Measurements from ENCODE around the gene TCEANC.
"Not testable (repeated sequence)": the region's sequence is repeated elsewhere in the genome, so short reads cannot be mapped to it uniquely, and the experiment has no call there.

The TCEANC gene, protein sequence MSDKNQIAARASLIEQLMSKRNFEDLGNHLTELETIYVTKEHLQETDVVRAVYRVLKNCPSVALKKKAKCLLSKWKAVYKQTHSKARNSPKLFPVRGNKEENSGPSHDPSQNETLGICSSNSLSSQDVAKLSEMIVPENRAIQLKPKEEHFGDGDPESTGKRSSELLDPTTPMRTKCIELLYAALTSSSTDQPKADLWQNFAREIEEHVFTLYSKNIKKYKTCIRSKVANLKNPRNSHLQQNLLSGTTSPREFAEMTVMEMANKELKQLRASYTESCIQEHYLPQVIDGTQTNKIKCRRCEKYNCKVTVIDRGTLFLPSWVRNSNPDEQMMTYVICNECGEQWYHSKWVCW

DNA sequence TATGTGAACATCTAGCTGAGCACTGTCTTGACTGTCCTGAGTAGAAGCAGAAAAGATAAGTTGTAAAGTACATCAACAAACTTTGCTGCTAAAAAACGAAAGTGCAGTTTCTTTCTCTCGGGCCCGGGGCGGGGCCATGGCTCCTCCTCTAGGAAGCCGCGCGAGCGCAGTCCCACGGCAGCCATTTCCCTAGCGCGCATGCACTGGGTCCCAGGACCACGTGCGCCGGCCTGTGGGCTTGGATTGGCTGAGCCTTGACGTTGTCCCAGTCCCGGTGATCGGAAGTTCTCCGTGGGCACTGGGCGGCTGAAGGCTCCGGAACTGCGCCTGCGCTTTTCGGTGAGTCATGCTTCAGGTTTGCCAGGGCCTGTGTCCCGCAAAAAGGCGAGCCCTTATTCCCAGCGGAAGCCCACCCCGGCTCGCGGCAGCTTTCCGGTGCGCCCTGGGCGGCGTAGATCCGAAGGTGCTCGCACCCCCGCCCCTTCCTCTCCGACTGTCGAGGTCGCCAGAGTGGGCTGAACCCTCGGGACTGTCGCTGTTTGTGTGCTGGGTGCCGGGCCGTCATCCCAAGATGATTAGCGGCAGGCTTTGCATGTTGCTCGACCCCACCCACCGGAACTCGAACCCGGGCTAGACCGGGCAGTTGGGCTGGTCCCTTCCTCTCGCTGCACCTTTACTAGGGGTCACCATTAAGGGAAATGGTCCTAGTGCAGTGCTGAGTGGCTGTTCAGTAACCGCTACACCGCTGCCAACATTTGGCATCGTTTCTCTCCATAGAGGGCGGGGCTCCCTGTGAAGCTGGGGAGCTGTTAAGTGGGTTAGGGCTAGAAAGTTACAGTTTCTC, at the start of gene TCEANC:
Gene TCEANC (plus strand): TSS at position 292 of the 844 bp plus-strand sequence. CDS start 9,368 bp downstream, outside the sequence.
- DNase-seq (ENCODE audit: low read depth) = peak; percentile 98

DNA sequence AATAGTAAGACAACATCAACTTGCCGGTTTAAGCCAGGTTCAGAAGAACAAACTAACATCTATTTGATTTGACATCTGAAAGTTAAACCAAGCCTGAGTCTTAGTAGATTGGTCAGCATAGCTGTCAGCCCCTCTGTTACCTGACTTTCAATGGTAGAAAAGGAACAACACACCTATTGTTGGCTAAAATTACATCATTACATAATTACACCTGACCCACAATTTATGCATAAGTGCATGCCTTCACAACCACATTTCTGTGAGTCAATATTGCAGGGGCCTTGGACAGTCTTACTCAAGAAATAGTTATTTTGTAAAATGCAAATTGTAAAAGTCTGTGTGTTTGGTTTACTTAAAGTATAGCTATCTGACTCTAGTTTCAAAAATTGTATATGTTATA, 47.3 kb upstream of the TCEANC start:
- DNase-seq (ENCODE audit: low read depth) = no peak

DNA sequence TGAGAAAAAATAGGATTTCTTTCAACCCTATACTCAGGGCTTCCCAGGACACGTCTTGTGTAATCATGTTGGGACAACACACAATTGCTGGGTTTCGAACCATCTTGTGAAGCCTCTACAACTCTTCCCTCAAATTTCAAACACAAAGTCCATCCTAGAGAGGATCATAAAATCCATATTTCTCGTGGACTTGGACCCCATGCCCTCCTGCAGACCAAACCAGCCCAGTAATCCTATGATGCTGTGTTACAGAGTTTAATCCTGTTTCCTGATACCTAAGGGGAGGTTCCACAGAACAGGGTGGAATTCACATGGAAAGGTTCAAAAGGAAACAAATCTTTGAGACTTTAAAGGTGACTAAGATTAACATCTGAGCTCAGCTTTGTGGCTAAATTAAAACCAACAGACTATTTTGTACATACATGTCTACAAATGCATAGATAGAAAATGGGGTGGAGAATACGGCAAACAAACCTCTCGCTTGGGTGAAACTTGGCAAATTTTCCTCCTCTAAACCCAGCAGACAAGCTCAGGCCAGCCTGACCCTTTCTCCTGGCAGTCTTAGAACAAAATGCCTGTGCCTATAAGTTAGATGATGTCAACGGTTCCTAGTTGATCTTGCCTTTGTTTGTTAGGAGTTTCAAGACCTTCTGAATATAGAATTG, 45.5 kb upstream of the TCEANC start:
- no peak for DNase-seq (ENCODE audit: low read depth)

DNA sequence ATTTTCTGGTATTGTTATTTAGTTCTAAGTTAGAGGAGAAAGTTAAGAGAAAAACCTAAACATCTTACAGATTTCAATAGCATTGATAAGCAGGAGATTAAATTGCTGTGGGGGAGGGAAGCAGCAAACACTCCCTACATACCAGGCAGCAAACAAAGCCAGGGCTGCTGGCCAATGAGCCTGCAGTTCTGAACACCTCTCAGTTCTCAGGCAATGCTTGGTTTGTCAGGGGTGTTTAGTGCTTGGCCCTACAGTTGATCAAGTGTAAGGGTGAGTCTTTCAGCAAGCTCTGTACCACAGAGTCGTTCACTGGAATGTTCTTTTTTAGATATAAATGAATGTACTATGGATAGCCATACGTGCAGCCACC, 45.0 kb upstream of the TCEANC start:
- no peak for DNase-seq (ENCODE audit: low read depth)

DNA sequence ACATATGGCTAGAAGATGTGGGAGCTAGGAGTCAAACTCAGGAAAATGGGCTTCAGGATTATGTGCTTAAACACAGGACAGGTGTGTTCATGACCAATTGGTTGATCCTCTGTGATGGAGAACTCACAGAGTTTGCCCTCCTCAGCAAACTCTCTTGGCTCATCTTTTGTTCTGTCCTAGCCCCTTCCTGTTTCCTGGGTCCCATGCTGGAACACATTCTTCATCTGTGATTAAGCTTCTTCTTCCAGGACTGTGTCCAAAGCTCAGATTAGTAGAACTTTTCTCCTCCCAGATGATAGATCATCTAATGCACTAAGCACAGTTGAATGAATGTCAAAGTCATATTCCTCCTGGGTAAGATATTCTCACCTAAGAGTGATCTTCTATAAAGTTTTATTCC, 38.8 kb upstream of the TCEANC start:
- DNase-seq (ENCODE audit: low read depth) = no peak

DNA sequence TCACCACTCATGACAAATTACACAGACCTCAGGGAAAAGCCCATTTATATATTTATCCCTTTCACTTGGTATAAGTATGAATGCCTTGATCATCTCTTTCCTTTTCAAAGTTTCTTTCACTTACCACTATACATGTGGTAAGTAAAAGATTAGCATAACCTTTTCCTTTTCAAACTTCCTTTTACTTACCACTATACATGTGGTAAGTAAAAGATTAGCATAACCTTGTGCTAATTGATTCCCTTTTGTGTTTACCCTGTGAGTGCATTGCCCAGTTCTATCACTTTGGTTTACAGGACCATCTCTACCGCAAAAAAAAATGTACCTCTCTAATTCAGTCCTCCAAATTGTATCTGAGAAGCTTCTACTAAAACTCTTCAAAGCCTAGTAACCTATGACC, 32.7 kb upstream of the TCEANC start:
- no peak for DNase-seq (ENCODE audit: low read depth)

DNA sequence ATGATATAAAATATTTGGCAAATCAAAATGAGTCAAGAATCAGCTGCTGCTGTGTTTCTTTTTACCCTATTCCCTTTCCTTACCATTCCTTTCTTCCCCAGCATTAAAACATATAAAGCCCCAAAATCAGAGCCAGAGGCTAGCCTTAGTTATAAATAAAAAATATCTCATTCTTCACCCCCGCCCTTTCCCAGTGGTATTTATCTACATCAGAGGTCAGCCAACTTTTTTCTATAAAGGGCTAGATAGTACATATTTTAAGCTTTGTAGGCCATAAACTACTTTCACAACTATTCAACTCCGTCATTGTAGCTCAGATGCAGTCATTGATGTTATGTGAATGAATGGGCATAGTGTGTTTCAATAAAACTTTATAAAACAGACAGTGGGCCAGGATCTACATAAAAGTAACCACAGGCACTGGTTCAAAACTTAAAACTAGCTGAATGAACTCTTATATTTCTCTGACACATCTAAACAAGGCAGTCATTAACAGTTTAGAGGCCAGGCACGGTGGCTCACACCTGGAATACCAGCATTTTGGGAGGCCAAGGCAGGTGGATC, 30.5 kb upstream of the TCEANC start:
- DNase-seq (ENCODE audit: low read depth) = no peak

DNA sequence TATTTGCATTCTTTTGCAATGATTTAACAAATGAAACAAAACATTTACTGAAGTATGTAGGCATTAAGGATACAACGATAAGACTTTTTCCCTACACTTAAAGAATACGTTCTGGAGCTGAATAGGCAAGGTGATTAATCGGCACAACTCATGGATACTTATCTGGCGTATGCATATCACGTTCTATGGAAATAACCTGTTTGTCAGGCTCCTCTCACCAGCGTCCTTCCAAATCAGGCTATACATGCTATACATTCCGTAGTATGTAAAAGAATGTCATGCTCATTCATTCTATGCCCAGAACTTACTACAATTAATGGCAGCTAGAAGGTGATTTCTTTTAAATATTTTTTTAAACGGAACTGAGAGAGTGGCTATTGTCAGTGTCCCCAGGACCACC, 25.6 kb upstream of the TCEANC start:
- no peak for DNase-seq (ENCODE audit: low read depth)

DNA sequence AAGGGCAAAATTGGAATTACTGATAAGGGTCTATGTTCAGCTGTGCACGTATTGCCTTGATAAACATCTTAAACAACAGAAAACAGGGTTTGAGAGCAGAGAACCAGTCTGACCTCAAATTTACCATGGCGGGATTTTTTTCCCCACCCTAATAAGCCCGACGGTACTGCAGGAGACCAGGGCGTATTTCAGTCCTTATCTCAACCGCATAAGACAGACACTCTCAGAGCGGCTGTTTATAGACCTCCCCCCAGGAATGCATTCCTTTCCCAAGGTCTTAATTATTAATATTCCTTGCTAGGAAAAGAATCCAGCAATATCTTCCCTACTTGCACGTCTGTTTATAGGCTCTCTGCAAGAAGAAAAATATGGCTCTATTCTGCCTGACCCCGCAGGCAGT, 15.7 kb upstream of the TCEANC start:
- not testable (repeated sequence) for DNase-seq (ENCODE audit: low read depth)

DNA sequence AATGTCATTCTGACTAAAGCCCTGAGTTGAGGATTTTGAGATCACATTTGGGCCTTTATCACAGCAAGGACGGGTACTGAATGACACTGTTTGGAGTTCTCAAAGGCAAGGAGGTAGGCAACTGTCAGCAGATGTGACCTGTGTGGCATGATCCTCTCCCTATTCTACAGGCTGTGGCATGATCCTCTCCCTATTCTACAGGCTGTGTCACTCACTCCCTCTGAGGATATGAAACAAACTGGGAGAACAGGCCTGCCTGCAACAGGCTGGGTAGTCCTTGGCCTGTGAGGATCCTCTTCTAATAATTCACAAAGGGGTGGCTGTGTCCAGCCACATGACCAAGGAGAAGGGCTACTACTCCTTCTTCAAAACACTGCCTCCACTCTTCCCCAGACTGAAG, 14.9 kb upstream of the TCEANC start:
- no peak for DNase-seq (ENCODE audit: low read depth)

DNA sequence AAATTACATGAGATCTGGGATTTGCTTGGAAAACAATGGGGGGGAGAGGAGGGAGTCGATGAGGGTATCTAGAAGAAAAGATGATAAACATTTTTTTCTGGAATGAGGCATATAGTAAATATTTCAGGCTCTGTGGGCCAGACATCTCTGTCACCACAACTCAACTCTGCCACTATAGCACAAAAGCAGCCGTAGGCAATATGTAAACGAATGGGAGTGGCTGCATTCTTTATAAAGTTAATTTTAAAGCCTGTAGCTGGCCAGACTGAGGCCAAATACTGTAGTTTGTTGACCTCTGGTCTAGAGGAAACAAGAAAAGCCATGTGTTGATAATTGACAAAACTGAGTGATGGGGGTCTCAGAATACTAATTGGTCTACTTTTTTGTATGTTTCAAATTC, 14.1 kb upstream of the TCEANC start:
- DNase-seq (ENCODE audit: low read depth) = no peak

DNA sequence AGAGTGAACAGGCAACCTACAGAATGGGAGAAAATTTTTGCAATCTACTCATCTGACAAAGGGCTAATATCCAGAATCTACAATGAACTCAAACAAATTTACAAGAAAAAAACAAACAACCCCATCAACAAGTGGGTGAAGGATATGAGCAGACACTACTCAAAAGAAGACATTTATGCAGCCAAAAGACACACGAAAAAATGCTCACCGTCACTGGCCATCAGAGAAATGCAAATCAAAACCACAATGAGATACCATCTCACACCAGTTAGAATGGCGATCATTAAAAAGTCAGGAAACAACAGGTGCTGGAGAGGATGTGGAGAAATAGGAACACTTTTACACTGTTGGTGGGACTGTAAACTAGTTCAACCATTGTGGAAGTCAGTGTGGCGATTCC, 11.3 kb upstream of the TCEANC start:
- DNase-seq (ENCODE audit: low read depth) = not testable (repeated sequence)

DNA sequence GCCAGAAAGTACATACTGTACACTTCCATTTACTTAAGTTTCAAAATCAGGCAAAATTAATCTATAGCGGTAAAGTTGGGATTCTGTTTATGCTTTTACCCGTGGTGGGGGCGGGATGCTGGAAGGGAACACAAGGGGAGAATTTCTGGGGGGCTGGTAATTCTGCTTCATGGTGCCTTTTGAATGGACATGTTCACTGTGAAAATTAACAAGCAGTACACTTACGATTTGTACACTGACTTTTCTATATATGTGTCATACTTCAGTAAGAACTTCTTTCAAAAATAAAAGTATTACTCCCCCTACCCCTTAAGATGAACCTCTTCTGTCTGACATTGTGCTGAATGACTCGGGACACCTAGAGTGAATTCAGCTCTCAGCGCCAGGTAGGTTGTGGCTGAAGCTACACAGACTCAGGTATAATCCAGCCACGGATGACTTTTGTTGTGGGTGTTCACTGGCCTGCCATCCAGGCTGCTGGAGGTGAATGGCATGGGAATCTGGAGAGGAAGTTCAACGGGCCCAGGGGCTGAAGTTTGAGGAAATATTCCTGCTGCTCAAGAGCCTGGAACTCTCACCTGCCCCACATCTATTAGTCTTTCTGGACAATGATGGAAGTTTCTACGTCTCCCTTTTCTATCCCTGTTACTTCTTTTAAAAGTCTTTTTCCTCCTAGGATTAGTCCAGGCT, 7.3 kb upstream of the TCEANC start:
- no peak for DNase-seq (ENCODE audit: low read depth)

DNA sequence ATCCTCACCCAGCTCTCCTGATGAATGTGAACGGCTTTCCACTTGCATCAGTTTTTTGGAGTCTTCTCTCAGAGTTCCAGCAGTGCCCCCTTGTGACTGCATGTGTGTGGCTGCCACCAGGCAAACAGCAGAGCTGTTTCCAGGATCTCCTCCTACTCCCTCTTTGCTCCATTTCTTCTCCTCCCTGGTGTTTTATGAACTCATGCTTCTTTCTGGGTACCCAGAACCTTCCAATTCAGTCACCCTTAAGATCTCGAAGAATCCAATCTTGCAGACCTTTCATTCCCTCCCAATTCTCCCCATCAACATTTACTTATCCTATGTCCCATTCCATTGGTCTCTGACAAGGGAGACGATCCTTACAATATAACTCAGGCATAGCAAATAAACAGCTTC, 6.8 kb upstream of the TCEANC start:
- peak; percentile 53 for DNase-seq (ENCODE audit: low read depth)

DNA sequence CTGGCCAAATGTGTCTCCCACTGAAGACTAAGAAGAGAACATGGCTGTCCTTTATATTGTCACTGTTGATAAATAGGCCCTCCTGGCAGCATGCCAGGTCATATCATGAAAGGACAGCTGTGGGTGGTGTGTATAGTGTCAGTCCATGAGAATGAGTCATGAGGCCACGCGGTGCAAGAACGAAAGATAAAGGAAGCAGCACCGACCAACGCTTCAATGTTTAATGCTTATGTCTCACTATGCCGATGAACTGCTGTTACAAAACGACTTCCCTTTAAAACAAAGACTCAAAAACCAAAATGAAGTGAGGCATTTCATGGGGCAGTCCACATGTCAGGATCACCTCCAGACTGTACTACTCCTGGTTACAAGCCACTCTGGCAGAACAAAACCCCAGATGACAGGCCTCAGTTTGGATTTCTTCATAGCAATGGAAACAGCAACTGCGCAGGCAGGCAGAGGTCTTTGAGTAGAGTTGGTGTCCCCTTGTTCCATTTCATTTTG, 5.2 kb upstream of the TCEANC start:
- DNase-seq (ENCODE audit: low read depth) = no peak

DNA sequence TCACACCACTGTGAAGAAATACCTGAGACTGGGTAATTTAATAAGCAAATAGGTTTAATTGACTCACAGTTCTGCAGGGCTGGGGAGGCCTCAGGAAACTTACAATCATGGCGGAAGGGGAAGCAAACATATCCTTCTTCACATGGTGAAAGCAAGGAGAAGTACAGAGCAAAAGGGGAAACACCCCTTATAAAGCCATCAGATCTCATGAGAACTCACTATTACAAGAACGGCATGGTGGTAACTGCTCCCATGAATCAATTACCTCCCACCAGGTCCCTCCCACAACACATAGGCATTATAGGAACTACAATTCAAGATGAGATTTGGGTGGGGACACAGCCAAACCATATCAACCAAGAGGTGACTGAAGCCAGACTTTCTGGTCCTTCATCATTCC, 4.6 kb upstream of the TCEANC start:
- not testable (repeated sequence) for DNase-seq (ENCODE audit: low read depth)

DNA sequence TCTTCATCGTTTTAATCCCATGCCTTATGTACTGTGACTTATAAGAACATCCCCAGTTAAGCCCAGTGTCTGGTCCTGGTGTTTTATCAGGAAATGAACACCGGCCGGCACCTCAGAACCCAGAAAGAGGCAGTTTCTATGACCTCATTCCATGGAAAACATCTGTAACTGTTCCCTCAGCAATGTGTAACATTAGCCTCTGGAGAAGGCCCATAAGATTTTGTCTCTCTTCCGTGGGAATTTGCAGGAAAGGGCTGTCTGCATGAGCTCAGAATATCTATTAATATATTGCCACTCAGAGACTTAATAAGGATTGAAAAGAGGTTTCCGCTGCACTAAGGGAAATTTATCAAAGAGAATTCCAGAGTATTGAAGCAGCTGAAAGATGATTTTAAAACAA, 3.1 kb upstream of the TCEANC start:
- DNase-seq (ENCODE audit: low read depth) = no peak

DNA sequence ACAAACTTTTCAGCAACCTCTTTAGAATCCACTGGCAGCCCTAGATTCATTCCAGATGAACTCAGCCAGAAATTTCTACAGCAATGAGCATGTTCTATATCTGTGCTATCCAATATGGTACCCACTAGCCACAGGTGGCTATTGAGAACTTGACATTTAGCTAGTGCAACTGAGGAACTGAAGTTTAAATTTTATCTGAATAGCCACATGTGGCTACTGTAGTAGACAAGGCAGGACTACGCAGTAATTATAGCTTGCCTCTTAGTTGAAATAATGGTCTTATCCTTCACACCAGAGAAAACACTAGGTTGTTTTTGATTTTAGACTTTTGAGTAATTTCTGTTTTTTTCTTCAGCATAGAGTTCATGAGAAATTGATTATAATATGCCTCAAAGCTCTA, 2.6 kb upstream of the TCEANC start:
- DNase-seq (ENCODE audit: low read depth) = no peak

DNA sequence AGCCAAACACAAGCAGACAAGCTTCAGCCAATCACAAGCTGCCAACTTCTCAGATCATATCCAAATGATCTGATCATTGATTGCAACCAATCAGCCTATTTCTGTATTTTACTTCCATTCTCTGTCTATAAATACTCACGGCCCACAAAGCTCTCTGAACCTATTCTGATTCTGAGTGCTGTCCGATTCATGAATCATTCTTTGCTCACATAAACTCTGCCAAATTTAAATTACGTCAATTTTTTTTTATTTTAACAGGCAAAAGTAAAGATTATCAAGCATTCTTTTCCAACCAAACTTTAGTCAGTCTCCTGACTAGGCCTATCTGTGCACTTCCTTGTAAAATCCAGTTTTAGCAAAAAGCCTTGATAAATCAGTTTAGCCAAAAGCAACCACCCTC, 1.8 kb upstream of the TCEANC start:
- no peak for DNase-seq (ENCODE audit: low read depth)

DNA sequence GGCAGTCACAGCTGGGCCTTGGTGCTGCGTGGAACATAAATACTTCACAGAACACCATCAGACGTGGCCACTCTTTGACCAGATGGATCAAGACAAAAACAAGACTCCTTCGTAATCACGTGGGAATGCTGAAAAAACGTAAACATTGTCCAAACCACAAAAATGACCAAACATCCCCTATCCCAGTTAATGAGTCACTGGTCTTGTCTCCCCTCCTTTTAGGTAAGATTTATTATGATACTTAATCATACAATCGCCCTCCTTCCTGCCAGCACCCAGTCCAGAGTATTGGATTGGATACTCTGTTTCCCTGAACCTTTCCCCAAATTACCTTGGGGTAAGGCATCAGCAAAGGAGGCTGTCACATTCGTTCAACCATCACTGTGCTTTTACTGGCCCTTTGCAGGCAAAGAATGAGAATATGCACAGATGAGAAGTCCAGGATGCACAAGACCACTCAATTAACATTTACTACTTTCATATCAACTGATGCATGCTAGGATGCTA, 601 bp upstream of the TCEANC start:
- DNase-seq (ENCODE audit: low read depth) = peak; percentile 89

DNA sequence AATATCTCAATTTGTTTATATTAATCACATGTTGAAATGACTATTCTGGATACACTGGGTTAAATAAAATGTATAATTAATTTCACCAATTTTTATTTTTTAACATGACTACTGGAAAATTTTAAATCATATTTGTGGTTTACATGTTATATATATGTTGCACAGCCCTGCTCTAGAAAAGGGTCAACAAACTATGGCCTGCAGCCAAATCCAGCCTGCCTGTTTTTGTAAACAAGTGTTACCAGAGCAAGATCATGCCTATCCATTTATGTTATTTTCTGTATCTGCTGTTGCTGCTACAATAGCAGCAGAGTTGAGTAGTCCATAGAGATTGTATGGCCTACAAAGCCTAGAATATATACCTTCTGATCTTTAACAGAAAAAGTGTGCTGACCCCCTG, 1.2 kb downstream of the TCEANC start:
- no peak for DNase-seq (ENCODE audit: low read depth)

DNA sequence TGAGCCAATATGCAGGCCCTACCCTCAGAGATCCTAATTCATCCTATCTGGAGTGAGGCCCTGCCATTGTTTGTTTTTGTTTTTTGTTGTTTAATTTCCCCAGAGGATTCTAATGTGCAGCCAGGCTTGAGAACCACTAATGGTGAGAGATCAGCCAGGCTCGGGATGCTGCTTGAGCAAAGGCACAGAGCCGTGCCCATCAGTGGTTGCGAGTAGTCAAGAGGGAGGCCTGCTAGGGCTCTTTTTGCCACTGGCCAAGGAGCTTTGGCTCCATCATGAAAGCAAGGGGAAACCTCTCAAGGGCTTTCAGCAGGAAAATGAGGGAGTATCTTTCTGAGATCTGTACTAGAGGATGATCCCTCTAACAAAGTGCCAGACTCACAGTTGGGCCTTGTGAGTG, 2.7 kb downstream of the TCEANC start:
- no peak for DNase-seq (ENCODE audit: low read depth)

Data from GM04504 (cell line).